Trophoblast cell (in vitro differentiated cells and primary cell): ENCODE data around the gene NAB1.

Experiments used
- DNase-seq, 2 donors: peaks; one replicate each; pipeline ENCODE4 v3.0.0-alpha.2; 2016
- H2AFZ ChIP-seq: 2 replicates; pipeline ENCODE4 v1.6.1; 2013; ENCODE audit warnings: low read length, moderate library complexity, mild to moderate bottlenecking; ENCODE audit not compliant: insufficient read depth, poor library complexity
- H2AK5ac ChIP-seq: 2 replicates; pipeline ENCODE4 v1.6.1; 2013; ENCODE audit warnings: mild to moderate bottlenecking, low read length
- H2BK120ac ChIP-seq: 2 replicates; pipeline ENCODE4 v1.6.1; 2013; ENCODE audit warnings: low read length, mild to moderate bottlenecking, moderate library complexity; ENCODE audit not compliant: insufficient read depth, poor library complexity
- H2BK12ac ChIP-seq: 2 replicates; pipeline ENCODE4 v1.6.1; 2013; ENCODE audit warnings: mild to moderate bottlenecking, low read length, moderate library complexity
- H2BK5ac ChIP-seq: 2 replicates; pipeline ENCODE4 v1.6.1; 2013; ENCODE audit warnings: low read length, low read depth, moderate library complexity, mild to moderate bottlenecking; ENCODE audit not compliant: poor library complexity
- H3K14ac ChIP-seq: 2 replicates; pipeline ENCODE4 v1.6.1; 2013; ENCODE audit warnings: mild to moderate bottlenecking, low read length
- H3K18ac ChIP-seq: 2 replicates; pipeline ENCODE4 v1.6.1; 2013; ENCODE audit warnings: mild to moderate bottlenecking, low read length
- H3K23ac ChIP-seq: 2 replicates; pipeline ENCODE4 v1.6.1; 2013; ENCODE audit warnings: low read length
- H3K27ac ChIP-seq: 2 replicates; pipeline ENCODE4 v1.5.1; 2013; ENCODE audit warnings: low read depth, mild to moderate bottlenecking, inconsistent platforms, low read length, moderate library complexity
- H3K27me3 ChIP-seq: 2 replicates; pipeline ENCODE4 v1.6.1; 2013; ENCODE audit warnings: inconsistent platforms, mild to moderate bottlenecking, low read length, moderate library complexity; ENCODE audit not compliant: insufficient read depth
- H3K36me3 ChIP-seq, 2 experiments: 1 replicate in 1 of 2; 2 replicates in 1 of 2; pipeline ENCODE4 v1.6.1; 2013; ENCODE audit warnings: low read length in 2 of 2, mild to moderate bottlenecking in 2 of 2, moderate library complexity in 1 of 2; ENCODE audit not compliant: insufficient read depth in 2 of 2, control insufficient read depth in 1 of 2
- H3K4ac ChIP-seq: 2 replicates; pipeline ENCODE4 v1.6.1; 2013; ENCODE audit warnings: low read depth, mild to moderate bottlenecking, low read length, moderate library complexity
- H3K4me1 ChIP-seq, 2 experiments: 1 replicate in 1 of 2; 2 replicates in 1 of 2; pipeline ENCODE4 v1.6.1; 2013; ENCODE audit warnings: low read length in 2 of 2, mild to moderate bottlenecking in 2 of 2, moderate library complexity in 1 of 2; ENCODE audit not compliant: insufficient read depth in 2 of 2, control insufficient read depth in 1 of 2
- H3K4me2 ChIP-seq: 2 replicates; pipeline ENCODE4 v1.6.1; 2013; ENCODE audit warnings: inconsistent platforms, mild to moderate bottlenecking, low read length, moderate library complexity
- H3K4me3 ChIP-seq: 2 replicates; pipeline ENCODE4 v1.5.1; 2013; ENCODE audit warnings: mild to moderate bottlenecking, low read depth, low read length, inconsistent platforms
- H3K79me1 ChIP-seq: one replicate; pipeline ENCODE4 v1.6.1; 2013; ENCODE audit warnings: low read length
- H3K79me2 ChIP-seq: 2 replicates; pipeline ENCODE4 v1.6.1; 2013; ENCODE audit warnings: low read length, mild to moderate bottlenecking; ENCODE audit not compliant: control insufficient read depth, insufficient read depth, poor library complexity
- H3K9ac ChIP-seq: 2 replicates; pipeline ENCODE4 v1.6.1; 2013; ENCODE audit warnings: mild to moderate bottlenecking, low read length
- H3K9me3 ChIP-seq: 2 replicates; pipeline ENCODE4 v1.6.1; 2013; ENCODE audit warnings: low read depth, mild to moderate bottlenecking, control low read depth, inconsistent platforms, low read length; ENCODE audit not compliant: insufficient read depth
- H4K12ac ChIP-seq: 2 replicates; pipeline ENCODE4 v1.6.1; 2013; ENCODE audit warnings: low read depth, mild to moderate bottlenecking, low read length, moderate library complexity
- H4K8ac ChIP-seq: 2 replicates; pipeline ENCODE4 v1.6.1; 2013; ENCODE audit warnings: low read depth, mild to moderate bottlenecking, low read length, moderate library complexity
- H4K91ac ChIP-seq: one replicate; pipeline ENCODE4 v1.6.1; 2013; ENCODE audit warnings: low read depth, mild to moderate bottlenecking, low read length, moderate library complexity
- WGBS: extraction: QIAGEN DNeasy Blood & Tissue Kit; methylation state at CpG from one replicate; pipeline ENCODE4 v1.1.7; 2013; ENCODE audit warnings: missing lambda C conversion rate; ENCODE audit not compliant: insufficient read length, insufficient coverage; ENCODE audit errors: extremely low coverage; 5-methylcytosine and 5-hydroxymethylcytosine counted together

NAB1 gene

GRCh38 chr2:190649798-190650390, 1.0 kb downstream of the NAB1 start:
- Histone ChIP-seq H3K27ac (no peak overlapping the region), H3K14ac (no peak overlapping the region), H2BK120ac (no peak overlapping the region), H2AFZ (no peak overlapping the region), H4K91ac (peak overlapping the region; percentile 86), H4K8ac (no peak overlapping the region), H3K4me1 (peaks cover 0 to 2% of the 10 kb centered on the region in 2 experiments), H3K18ac (no peak overlapping the region), H3K23ac (no peak overlapping the region), H2BK5ac (no peak overlapping the region), H3K79me1 (peaks cover 10% of the 10 kb centered on the region), H2BK12ac (no peak overlapping the region), H3K36me3 (no peaks in the 10 kb centered on the region), H2AK5ac (no peak overlapping the region), H3K9me3 (no peaks in the 10 kb centered on the region), H3K9ac (peak overlapping the region; percentile 63), H4K12ac (no peak overlapping the region), H3K27me3 (no peaks in the 10 kb centered on the region), H3K4ac (no peak overlapping the region), H3K4me2 (peak overlapping the region; percentile 84), H3K79me2 (peaks cover 5% of the 10 kb centered on the region), H3K4me3 (peak overlapping the region; percentile 100)
- peak in 1 of 2 donors; percentile 45 for DNase-seq
- no CpG with 5 or more reads among the region's 15 CpGs for WGBS

- H3K27me3 ChIP-seq, result no peaks in the 10 kb centered on the region
- H2BK120ac ChIP-seq, result no peak overlapping the region
- H3K14ac ChIP-seq, result no peak overlapping the region
- peaks cover 10% of the 10 kb centered on the region for H3K79me1 ChIP-seq
- H2BK5ac ChIP-seq, result no peak overlapping the region
- H3K36me3 ChIP-seq, result no peaks in the 10 kb centered on the region
- no peak overlapping the region for H3K4me3 ChIP-seq
- peaks cover 0 to 2% of the 10 kb centered on the region in 2 experiments for H3K4me1 ChIP-seq
- H4K91ac ChIP-seq, result no peak overlapping the region
- H4K12ac ChIP-seq, result no peak overlapping the region
- H3K9me3 ChIP-seq, result no peaks in the 10 kb centered on the region
- H2AFZ ChIP-seq, result no peak overlapping the region
- no peak overlapping the region for H3K4me2 ChIP-seq
- no peak overlapping the region for H4K8ac ChIP-seq
- H3K23ac ChIP-seq, result no peak overlapping the region
- whole genome bisulfite sequencing, result no CpG with 5 or more reads among the region's 2 CpGs
- no peak overlapping the region for H2AK5ac ChIP-seq
- no peak overlapping the region for H2BK12ac ChIP-seq
- no peak overlapping the region for H3K9ac ChIP-seq
- no peak for DNase-seq
- H3K18ac ChIP-seq, result no peak overlapping the region
- peak overlapping the region; percentile 81 for H3K4ac ChIP-seq
- H3K79me2 ChIP-seq, result peaks cover 5% of the 10 kb centered on the region
- no peak overlapping the region for H3K27ac ChIP-seq
Observed at GRCh38 chr2:190651413-190651812, 2.5 kb downstream of the NAB1 start.

- Histone ChIP-seq H3K14ac (no peak overlapping the region), H3K79me1 (peaks cover 8% of the 10 kb centered on the region), H3K18ac (no peak overlapping the region), H2AK5ac (no peak overlapping the region), H3K4me3 (no peak overlapping the region), H3K4me1 (peaks cover 0 to 2% of the 10 kb centered on the region in 2 experiments), H3K27ac (no peak overlapping the region), H3K4me2 (no peak overlapping the region), H3K79me2 (peaks cover 6% of the 10 kb centered on the region), H3K36me3 (no peaks in the 10 kb centered on the region), H2BK120ac (no peak overlapping the region), H3K9ac (no peak overlapping the region), H4K12ac (no peak overlapping the region), H4K8ac (no peak overlapping the region), H3K4ac (no peak overlapping the region), H2AFZ (no peak overlapping the region), H4K91ac (no peak overlapping the region), H3K23ac (no peak overlapping the region), H3K27me3 (no peaks in the 10 kb centered on the region), H2BK12ac (no peak overlapping the region), H2BK5ac (no peak overlapping the region), H3K9me3 (no peaks in the 10 kb centered on the region)
- no peak for DNase-seq
- WGBS, result no CpG with 5 or more reads among the region's 1 CpG
Observed at GRCh38 chr2:190653231-190653630, 4.3 kb downstream of the NAB1 start.

GRCh38 chr2:190653931-190654330, 5.0 kb downstream of the NAB1 start:
- no peak overlapping the region for H3K4ac ChIP-seq
- H3K4me2 ChIP-seq, result no peak overlapping the region
- peaks cover 6% of the 10 kb centered on the region for H3K79me2 ChIP-seq
- no peaks in the 10 kb centered on the region for H3K36me3 ChIP-seq
- H3K14ac ChIP-seq, result no peak overlapping the region
- no peaks in the 10 kb centered on the region for H3K9me3 ChIP-seq
- no peak overlapping the region for H4K8ac ChIP-seq
- H2BK120ac ChIP-seq, result no peak overlapping the region
- H3K9ac ChIP-seq, result no peak overlapping the region
- no peak overlapping the region for H2BK5ac ChIP-seq
- no peak overlapping the region for H2AFZ ChIP-seq
- no peak overlapping the region for H4K91ac ChIP-seq
- DNase-seq, result no peak
- H3K18ac ChIP-seq, result no peak overlapping the region
- peaks cover 6% of the 10 kb centered on the region for H3K79me1 ChIP-seq
- no peaks in the 10 kb centered on the region for H3K27me3 ChIP-seq
- peaks cover 0 to 2% of the 10 kb centered on the region in 2 experiments for H3K4me1 ChIP-seq
- H3K4me3 ChIP-seq, result no peak overlapping the region
- H3K27ac ChIP-seq, result no peak overlapping the region
- H4K12ac ChIP-seq, result no peak overlapping the region
- H3K23ac ChIP-seq, result no peak overlapping the region
- H2AK5ac ChIP-seq, result no peak overlapping the region
- H2BK12ac ChIP-seq, result no peak overlapping the region
